NCI-H2227 (cell line): ENCODE results near the gene LMO3.

Experiments
- DNase-seq: peaks from one replicate; lab custom pipeline; 2025; ENCODE audit not compliant: unreplicated experiment; lab: John Stamatoyannopoulos, UW

Gene LMO3

DNA sequence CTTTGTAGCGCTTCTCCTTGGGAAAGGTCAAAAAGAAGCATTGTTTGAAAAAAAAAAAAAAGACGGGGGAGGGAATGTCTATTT is at the start of gene LMO3:
Gene LMO3, minus strand, starts transcription at position 46 of the 84 bp plus-strand sequence. CDS start 5,302 bp downstream, outside the sequence.
- no peak for DNase-seq

DNA sequence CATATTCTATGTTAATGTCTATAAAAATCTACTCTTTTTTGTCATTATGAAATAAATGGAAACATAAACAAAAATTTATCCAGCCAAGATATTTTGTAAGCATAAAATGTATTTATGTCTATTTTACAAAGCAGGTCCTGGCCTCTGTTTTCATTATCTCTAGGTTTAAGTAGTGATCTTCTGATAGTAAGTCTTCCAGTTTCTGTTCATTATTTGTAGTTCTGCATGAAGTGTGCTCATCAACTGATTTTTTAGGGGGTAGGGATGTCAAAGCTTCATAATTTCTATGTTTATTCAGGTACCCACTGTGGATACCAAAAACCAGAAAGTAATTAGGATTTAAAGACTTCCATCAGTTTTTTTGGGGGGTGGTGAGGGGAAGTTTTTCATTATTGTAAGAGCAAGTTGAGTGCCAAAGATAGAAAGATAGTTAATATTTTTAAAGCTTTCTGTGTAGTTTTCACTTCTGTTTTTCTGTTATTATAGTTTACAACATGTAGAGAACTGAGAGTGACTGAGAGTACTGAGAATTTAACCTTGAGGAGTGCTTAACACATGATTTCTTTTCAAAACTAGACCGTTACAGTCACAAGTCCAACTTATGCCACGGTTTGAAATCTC is 30.6 kb upstream of the LMO3 start:
- DNase-seq = no peak

DNA sequence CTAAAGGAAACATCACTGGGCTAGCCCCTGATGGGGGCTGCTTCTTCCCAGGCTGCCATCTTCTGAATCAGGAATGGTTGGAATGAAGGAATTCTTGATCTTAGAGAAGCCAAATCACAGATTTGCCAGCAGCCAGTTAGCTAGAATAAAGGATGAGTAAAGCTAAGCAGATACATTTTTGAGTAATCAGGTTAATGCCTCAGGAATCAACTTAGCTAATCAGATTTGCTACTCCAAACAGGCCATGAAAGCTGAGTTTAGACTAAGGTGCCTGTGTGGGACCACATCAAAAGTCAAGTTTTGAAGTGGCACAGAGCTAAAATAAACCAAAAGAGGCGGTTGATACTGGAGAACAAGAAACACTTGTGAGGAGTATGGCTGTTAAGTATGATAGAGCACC is 28.8 kb upstream of the LMO3 start:
- DNase-seq = no peak

DNA sequence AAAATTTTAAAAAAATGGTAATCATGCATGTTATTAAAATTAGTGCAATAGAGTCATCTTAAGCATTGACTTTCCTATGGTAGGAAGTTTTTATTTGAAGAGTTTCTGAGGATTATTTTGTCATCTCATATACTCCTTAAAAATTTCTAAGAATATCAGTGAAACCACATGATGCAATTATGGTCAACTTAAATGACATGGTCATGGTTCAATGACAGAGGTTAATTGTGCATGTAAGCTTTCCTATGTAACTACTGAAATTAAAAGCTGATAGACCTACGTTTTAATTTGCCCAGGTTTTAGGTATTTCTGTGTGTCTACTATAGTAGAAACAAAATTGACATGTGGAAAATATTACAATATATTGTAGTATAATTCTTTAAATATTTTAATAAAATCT is 21.0 kb upstream of the LMO3 start:
- DNase-seq = no peak

DNA sequence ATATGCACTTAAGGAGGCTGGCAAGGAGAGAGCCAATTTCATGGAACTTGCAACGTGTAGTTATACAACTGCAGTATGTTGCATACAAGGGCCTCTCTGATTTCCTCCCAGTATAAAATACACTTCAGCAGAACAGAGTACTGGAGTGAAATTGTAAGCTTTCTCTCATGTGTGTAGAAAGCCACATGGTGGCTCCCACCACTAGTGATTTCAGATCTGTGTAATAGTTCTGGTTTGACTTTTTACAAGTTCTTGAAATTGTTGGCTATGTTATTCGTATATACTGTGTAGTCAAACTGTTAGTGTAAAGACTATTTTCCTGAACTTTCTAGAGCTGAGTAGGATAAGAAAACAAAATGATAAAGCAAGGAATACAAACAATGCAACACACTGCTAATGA is 16.4 kb upstream of the LMO3 start:
- DNase-seq = no peak

DNA sequence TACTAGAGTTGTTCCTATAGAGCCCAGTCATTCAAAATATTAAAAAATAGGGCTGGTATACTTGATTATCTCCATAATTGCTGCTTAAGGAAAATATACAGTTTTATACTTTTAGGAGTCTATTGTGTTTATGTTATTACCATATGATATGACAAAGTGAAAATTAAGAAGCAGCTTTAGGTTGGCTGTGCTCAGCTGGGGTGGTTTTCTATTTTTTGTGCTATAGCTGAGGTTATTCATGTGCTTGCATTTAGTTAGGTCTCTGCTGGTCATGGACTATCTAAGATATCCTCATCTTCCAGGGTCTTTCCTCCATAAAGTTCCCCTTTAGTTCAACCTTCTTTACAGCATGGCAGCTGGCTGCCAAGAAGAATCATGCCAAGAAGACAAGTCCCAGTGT is 13.6 kb upstream of the LMO3 start:
- no peak for DNase-seq

DNA sequence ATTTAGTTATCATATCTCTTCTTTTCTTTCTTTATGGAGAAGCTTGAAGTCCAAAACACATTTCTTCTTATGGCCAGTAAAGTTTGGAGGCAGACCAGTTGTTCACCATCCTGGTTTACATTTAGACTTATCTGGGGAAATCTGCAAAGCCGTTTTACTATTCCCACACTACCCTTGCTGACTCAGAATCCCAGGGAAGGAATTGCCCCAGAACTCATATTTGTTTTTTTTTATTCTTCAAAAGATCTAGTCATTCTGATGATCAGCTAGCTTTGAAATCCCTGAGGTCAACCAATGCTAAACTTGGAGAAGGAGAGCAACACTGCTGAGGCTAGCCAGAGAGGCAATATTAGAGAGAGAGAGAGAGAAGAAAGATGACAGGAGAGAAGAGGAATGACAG is 12.3 kb upstream of the LMO3 start:
- no peak for DNase-seq

DNA sequence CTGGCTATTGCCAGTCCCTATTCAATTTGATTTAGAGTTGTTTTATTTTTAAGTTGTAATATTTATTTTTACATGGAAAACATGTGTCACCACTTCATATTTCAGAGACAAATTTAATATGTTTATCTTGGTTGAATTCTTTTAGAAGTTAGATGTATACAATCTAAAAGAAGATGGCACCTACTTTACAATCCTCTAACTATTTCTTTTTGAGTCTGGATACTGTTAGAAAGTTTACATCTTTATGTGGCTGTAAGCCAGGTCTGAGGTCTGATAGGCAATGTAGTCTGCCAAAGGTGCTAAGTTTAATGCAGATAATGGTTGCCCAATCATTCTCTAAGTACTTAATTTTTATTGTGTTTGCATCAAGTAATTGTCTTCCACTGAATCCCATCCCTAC is 7.2 kb upstream of the LMO3 start:
- no peak for DNase-seq

DNA sequence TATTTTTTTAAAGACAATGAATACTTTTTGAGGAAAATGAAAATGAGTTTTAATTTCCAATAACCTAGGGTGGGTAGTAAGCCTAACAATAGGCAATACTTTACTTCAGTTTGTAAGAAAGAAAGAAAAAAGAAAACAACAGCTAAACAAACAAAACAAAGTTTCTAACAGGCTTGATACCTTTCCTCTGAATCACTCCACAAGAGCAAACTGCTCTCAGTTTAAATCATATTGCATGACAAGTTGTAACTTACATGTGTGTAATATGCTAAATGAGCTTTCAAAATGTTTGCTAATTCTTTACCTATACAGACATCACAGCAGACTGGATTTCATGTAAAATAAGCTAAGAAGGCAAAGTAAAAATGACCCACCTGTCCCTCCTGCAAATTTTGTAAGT is 6.7 kb upstream of the LMO3 start:
- DNase-seq = no peak

DNA sequence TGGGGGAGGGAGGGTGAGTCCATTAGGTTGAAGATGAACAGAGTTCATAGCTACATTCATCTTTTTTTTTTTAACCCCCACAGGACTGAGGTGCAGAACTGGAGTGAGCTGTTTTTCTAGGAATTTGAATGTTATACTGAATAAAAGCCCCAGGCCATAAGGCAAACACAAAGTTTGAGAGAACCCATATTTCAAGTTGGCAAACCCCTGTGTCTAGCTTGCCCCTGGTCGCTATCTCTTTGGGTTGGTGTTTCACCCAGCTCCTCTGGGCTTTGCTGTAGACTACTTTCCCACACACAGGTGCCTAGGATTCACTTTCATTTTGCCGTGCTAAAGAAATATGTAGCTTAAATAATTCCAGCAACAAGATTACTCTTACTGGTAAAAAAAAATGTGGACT is 5.2 kb upstream of the LMO3 start:
- no peak for DNase-seq

DNA sequence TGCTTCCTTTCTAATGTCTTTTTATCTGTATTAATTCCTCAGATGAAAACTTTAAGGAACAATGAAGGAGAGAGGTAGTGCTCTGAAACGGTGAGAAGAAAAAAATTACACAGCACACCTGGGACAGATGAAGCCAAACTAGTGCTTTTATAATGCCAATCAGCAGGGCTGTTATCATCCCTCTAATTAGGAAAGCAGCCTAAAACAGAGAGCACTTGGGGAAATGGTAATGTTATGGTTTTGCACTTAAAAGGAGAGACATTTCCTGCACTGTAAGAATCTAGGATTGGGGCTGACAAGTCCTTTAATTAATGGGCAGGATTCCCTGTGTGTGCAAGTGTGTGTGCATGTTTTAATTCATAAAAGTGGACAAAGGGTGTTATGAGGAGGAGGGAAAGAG is 4.8 kb upstream of the LMO3 start:
- peak; percentile 6 for DNase-seq

DNA sequence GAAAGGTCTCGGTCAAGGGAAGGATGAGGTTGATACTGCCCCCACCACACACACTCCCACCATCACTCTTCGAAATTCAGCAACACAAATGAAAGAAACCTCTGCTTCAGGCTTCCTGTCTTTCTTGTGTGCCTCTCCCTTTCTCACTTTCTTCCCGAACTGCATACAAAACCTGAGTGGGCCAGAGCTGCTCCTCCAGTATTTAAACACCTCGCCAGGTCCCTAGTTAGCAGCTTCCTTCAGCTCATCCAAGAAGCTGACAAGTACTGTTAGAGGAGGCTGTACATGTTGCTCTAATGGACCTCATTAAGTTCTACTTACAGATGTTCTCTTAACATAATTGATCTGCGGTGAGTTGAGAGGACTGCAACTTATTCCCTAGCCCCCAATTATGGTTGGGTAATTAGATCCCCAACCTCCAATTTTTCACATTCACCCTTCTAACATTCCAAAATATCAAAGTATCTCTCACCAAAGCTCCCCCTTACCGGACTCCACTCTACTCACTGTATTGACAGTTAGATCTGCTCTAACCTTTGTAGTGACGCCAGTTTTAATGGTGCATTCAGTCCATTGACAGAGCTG is 4.1 kb upstream of the LMO3 start:
- DNase-seq = peak; percentile 53

DNA sequence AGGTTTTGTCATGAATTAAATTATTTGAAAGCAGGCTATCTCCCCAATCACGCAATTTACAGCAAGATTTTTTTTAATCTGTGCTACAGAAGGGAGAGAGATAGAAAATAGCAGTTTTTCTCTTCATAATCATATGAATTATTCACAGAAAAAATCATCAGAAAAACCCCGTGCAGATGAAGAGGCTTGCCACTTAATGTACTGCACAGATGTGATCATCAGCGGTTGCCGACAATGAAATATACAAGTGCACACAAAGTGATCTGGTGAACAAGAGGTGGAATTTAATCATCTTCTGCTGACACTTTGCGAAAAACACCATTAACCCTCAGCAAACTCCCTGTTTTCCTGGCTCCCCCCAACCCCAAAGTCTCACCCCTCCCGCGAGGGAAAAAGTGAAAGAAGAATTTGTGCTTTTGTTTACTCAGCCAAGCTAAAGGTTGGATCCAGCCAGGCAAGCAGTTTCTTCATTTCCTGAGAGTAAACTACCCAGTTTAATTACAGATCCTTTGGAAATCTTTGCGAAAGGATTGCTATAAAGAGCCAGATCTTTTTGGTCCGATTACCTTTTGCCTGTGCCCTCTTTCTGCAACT is 3.1 kb upstream of the LMO3 start:
- peak; percentile 6 for DNase-seq

DNA sequence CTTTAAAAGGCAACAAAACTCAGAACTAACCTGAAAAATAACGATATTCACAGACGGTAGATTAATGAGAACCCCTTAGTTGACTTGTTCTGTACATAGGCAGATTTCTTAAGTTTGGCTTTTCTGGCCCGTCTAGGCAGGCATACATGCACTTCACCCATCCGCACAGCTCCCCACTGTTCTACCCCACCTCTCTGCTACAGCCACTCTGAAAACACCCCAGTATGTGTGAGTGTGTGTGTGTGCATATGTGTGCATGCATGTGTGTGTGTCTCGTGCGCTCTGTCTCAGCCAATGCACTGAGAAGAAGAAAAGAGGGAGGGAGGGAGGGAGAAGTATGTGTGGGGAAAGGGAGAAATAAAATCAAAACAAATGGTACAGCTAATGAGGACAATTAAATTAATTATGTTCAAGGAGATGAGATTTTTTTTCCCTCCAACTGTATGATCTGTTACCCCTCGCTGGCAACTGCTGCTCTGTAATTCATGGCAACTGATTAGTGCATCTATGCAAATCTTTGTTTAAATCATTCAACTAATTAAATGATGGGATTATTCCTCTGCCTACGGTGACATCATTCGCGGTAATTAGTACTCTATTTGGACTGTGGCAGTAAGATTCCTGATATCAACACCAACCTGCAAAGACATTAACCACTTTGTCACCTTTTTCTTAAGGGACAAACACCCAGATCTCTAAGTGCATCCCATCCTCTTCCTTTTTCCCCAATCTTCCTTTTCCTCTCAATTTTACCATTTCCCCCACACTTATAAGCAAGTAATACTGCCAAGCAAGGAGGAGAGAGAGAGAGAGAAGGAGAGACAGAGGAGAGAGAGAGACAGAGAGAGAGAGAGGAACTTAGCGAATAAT is 2.2 kb upstream of the LMO3 start:
- peak; percentile 62 for DNase-seq

DNA sequence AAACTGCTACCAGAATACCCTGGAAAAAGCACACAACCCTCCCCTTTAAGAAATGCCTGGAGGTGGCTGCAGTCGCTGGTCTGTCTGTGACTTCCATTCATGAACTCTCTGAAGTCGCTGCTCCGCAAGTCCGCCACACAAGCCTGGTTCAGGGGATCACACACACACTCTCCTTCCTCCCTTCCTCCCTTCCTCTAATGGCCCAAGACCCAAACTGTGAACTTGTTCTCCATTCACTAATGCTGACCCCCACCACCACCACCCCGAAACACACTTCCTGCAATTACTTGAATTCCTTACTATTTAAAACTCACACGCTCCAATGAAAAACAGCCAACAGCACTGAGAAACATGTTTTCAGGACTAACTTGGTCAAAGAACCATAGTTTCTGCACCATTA is 1.0 kb upstream of the LMO3 start:
- DNase-seq = peak; percentile 29

DNA sequence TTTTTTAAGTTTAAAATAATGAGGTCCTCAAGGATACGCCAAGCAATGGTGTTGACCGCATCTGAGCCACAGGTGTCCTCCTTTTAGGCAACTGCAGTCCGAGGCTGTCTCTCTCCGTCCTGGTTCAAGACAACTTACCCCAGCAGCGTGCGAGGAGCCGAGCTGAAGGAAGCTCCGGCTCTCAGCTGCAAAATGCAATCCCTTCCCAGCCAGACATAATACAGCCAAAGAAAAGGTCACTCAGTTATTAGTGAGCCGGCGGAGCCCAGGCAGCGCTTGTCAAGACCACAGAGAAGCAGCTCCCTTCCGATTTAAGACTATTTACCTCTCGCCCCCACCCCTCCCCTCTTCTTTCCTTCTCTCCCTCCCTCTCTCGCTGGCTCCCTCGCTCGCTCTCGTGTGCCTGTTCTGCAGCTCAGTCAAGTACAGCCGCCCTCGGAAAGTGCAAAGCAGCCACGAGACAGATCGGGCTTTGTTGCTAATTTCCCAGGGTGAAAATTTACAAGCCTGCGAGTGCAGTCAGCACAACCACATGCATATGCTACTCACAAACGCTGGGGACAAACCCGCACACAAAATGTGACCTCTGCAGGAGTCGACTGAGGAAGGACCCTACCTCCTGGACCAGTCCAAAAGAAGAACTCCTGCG is 363 bp upstream of the LMO3 start:
- peak; percentile 63 for DNase-seq

DNA sequence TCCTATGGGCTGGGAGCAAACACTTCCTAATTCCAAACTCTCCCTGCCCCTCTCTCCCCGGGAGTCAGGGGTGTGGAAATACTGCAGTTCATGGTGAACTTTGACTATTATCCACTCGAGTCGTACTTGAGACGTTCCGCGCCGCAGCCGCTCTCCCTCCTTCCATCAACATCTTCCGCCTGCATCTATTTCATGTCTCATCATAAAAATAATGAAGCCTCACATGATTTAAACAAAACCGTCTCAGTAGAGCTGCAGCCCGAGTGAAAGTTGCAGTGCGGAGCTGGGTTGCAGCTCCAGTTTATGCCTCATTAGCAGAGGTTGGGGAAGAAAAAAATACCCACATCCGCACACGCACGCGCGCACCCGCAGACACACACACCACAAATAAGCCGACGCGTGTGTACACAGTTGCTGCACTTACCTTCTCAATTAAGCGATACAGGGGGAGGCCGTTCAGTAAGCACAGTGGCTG is 283 bp downstream of the LMO3 start:
- DNase-seq = peak; percentile 60

DNA sequence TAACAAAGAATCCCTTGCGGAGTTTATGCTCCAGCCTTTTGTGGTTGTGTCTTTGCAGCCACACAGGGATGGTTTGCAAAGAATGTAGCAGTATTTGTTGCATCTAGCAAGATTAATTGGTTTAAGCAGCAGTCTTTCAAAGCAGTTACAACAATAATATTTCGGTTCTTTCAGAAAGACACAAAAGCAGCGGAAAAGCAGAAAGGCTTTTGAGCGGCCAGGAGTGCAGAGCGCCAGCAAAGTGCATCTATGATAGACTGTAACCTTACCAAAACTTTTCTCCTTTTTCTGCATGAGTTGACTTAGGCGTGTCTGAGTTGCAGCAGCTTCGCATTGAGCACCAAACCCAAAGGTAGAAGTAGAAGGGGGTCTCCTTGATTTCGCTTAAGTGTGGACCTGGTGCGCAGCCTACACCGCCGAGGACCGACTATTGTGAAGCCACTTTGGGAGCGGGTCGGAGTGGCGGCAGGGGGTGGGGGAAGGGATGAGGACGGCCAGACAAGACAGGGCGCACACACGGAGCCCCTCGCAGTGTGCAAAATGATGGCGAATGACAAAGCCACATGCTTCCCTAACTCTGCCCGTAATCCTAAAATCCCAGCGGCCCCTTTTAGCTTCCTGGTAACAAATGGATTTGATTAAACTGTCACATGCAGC is 1.2 kb downstream of the LMO3 start:
- DNase-seq = peak; percentile 31

DNA sequence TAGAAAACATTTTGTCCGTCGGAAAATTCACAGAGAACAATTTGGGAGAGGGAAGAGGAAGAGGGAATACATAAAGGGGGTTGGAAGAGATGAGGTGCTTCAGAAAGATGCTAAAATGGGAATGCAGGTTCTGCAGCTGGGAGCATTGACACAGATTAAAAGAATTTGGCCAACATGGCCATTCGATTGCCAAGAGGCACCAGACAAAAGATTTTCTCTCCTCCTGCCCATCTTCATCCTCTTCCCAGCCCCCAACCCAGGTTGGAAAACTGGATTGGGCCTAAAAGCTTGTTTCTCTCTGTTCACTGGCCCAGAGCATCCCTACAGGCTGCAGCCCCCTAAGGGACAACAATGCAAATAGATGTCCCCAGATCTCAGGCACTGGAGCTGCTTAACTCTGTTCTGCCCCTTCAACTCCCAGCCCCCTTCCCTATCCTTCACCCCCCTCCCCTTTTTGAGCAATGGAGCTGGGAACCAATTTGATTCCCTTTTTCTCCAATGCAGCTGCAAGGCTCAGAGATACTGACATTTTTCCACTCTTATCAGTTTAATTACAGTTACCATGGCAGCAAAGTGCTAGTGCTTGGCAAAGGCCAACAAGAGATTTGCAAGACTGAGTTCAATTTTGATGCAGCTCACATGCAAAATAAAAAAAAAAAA is 1.9 kb downstream of the LMO3 start:
- peak; percentile 58 for DNase-seq

DNA sequence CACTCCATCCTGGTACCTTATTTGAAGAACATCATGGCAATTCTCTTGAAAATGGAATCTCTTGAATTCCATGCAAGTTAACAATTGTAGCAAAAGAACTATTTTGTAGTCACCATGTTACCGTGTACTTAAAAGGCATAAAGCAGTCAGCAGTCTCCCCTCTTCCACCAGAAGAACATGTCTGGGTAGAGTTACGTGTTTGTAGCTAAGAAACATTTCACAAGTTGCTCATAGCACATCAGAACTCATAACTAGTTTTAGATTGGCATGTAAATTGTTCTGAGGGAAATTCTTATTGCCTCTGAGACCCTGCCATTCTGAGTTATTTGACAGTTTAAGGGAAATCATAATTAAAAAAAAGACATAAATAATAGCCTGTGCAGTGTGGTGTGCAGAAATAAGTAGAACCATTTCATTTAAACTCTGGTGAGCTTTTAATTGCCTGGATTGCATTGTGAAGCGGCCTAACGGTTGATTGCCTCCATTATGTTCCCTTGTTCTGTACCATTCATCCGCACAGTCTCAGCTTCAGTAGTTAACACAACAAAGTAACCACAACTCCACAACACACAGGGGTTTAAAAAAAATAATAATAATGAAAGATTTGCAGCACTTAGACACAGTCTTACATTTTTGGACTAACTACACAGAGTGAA is 2.6 kb downstream of the LMO3 start:
- DNase-seq = peak; percentile 10
